22Rv1 (cell line): ENCODE data around the gene SYNPR.

Source experiments
- H3K27ac ChIP-seq: fragments of 450-650 bp; 2 replicates; pipeline ENCODE4 v1.5.1; 2017
- CTCF ChIP-seq: fragments of 450-650 bp; IDR thresholded peaks from 2 replicates; pipeline ENCODE4 v1.5.1; 2017; ENCODE audit warnings: mild to moderate bottlenecking
- ZFX ChIP-seq: fragments of 450-650 bp; IDR thresholded peaks from 2 replicates; pipeline ENCODE4 v1.6.1; 2017; ENCODE audit warnings: antibody characterized with exemption, borderline replicate concordance

Gene SYNPR

DNA sequence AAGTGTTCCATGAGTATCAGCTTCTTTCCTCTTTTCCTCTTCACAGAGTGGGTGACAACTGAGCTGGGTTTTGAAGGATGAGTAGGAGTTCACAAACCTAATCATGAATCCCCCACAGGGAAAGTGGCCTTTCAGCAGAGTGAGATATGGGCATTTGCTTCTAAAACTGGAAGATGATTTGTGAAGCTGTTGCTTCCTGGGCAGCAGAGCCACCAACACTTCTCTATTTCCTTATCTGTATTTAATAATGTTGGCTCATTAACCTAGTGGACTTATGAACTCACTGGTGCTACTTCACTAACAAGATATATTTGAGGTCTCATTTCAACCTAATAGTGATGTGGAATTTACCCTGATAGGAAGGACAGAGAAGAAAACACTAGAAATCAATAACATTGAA lies 152.8 kb downstream of the SYNPR start:
- H3K27ac ChIP-seq: no peak overlapping the region
- no peak for TF ChIP-seq CTCF
- no peak for TF ChIP-seq ZFX

DNA sequence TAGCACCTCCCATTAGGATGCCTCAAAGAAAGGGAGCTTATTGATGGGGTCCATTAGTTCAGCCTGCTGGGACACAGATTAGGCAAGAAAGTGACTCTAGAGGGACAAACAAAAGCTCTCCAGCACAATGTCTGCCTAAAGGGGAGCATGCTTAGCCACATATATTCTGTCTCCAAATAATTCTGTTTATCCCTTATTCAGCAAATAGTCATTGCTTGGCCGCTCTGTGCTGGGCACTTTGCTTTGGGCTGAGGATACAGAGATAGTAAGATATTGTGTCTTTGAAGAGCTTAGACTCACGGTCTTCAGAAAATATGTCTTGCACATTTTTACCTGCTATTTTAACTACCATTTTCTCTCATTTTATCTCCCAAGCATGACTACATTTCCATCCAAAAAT lies 159.8 kb downstream of the SYNPR start:
- TF ChIP-seq ZFX (no peak), CTCF (no peak)
- no peak overlapping the region for H3K27ac ChIP-seq

- H3K27ac ChIP-seq: no peak overlapping the region
- TF ChIP-seq CTCF (no peak), ZFX (no peak)
Measured at GRCh38 chr3:63438826-63439371, 160.8 kb downstream of the SYNPR start.

DNA sequence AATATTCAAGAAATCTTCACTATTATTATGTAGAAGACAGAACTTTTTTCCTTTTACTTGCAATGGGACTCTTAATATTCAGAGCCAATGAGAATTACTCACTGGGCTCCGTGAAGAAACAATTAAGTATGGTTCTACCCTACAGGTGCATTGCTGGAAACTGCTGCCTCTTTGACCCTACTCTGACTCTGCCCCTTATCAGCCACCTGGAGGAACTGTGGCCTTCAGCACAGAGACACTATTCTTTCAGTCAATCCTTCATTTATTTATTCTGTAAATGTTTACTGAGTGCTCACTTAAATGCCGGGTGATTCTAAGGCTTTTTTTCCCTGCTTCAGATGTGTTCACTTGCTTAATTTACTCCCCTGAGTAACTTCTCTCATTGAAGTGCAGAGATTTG lies 163.2 kb downstream of the SYNPR start:
- H3K27ac ChIP-seq: no peak overlapping the region
- TF ChIP-seq ZFX: no peak
- TF ChIP-seq CTCF: no peak

DNA sequence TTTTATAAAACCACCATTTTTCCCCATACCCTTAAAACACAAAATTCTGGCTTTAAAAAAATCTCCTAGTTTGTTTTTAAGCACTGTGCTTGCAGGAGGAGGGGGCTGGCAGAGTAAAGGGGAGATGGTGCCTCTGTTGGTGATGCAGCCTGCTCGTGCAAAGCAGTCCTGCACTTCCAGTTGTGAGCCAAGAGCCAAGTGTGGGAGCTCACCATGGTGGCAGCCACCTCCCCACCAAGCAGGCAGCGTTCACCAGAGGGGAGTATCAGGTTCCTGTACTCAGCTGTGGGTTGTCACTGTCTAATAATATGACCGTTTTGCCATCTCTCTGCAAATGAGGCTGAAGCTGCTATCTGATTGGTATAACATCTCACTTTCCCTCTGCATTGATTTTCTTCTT lies 164.8 kb downstream of the SYNPR start:
- no peak for TF ChIP-seq CTCF
- no peak for TF ChIP-seq ZFX
- no peak overlapping the region for H3K27ac ChIP-seq

- TF ChIP-seq ZFX (no peak), CTCF (no peak)
- H3K27ac ChIP-seq: no peak overlapping the region
Measured at GRCh38 chr3:63450023-63450422, 171.9 kb downstream of the SYNPR start.

DNA sequence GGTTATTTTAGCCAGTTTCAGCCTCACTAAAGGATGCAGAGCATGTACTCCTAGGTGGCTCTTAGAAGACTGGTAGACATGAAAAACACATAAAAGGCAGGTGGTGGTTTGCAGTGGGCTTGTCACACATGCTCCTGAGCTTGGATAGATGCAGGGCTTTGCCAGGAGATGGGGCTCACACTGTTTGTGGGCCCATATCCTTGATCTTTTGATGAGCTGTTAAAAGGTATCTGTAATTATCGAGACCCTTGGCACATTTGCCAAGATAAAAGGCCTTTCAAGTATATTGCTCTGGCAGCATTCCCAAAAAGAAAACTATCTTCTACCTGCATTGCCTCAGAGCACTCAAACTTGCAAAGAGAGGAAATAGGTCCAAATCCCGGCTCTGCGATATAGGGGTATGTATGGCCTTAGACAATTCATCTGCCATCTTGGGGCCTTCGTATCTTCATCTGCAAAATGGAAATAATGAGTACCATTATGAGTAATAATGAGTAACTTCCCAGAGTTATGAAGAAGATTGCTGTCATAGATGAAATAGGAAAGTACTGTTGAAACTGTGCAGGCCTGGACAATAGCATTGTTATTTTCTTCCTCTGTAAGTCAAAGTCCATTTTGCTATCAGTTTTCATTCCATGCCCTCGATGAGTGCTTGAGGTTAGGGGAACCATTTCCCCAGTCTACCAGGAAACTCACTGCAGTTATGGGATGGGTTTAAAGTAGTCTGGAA lies 172.7 kb downstream of the SYNPR start:
- H3K27ac ChIP-seq: no peak overlapping the region
- TF ChIP-seq CTCF: no peak
- no peak for TF ChIP-seq ZFX
